RWPE1 (cell line): Measurements from ENCODE around the gene RFC2.
A peak's percentile ranks its signal among the peaks of the same experiment; 100 is the strongest.

Source experiments
- CTCF ChIA-PET: fragments of 350-600 bp; sonication (Branson Sonifier 250); formaldehyde crosslinking; extraction: SDS; loops from one replicate; lab custom pipeline; 2021; lab: Yijun Ruan, JAX
- POLR2A ChIA-PET: fragments of 400-600 bp; formaldehyde crosslinking; extraction: SDS; loops from one replicate; lab custom pipeline; 2020; ENCODE audit warnings: antibody characterized with exemption; ENCODE audit not compliant: low non-redundant PET; lab: Yijun Ruan, JAX
- DNase-seq: peaks from one replicate; pipeline ENCODE4 v3.0.0; 2012; ENCODE audit warnings: low spot score
- H3K27ac ChIP-seq: fragments of 450-650 bp; 2 replicates; pipeline ENCODE4 v1.5.1; 2017
- TF ChIP-seq, protein P1 (sequence below): fragments of 450-650 bp; conservative IDR thresholded peaks from 2 replicates; pipeline ENCODE4 v1.5.1; 2017; ENCODE audit warnings: low read depth, mild to moderate bottlenecking

The RFC2 gene

DNA sequence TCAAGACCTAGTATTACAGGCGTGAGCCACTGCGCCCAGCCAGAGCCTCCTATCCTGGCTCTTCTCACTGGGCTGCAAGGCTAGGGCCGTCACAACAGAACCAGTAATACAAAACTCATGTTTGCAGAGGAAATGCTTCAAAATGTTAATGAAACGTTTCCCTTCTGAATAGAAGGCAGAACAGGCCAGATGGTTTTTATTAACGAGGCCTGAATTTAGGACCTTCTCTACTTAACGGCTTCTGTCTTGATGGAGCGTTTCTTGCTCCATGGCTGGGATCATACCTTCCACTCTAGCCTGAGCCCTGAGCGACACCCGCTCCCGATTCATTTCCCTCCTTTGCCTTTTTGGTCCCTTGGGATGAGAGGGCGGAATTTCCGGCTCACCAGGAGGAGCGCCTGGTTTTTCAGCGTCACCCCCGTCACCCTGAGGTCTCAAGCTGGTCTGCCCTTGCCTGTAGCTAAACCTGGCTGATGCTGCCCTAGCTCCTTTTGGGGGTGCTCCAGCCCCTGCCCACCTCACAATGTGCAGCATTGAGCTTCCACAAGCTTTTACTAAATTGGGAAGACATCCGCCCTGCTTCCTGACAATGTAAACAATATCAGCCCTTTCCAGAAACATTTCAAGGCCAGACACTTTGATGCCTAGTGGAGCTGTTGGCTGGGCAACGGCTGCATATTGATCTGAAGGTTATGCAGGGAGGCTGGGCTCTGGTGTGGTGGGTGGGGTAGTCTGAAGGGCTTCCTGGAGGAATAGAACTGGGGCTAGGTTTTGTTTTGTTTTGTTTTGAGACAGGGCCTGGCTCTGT is 40.2 kb upstream of the RFC2 start:
- no peak for DNase-seq

DNA sequence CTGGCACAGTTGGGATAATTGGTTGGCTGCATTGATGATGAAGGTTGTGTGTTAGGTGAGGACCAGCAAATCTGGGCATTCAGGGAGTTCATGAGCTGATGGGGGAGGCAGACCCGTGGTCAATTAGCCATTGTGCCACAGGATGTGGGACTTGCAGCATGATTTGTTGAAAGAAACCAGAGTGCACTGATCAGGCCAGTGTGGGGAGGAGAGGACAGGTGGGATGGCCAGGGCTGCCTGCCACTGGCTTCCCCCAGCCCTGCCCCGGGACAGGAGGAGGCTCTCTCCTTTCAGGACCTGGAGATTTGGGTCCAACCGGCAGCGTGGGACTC is 39.3 kb upstream of the RFC2 start:
- POLR2A ChIA-PET, result no interaction called here
- CTCF ChIA-PET, result no interaction called here
- no peak for DNase-seq
- peak overlapping the region; percentile 70 for H3K27ac ChIP-seq
- TF ChIP-seq, protein P1, sequence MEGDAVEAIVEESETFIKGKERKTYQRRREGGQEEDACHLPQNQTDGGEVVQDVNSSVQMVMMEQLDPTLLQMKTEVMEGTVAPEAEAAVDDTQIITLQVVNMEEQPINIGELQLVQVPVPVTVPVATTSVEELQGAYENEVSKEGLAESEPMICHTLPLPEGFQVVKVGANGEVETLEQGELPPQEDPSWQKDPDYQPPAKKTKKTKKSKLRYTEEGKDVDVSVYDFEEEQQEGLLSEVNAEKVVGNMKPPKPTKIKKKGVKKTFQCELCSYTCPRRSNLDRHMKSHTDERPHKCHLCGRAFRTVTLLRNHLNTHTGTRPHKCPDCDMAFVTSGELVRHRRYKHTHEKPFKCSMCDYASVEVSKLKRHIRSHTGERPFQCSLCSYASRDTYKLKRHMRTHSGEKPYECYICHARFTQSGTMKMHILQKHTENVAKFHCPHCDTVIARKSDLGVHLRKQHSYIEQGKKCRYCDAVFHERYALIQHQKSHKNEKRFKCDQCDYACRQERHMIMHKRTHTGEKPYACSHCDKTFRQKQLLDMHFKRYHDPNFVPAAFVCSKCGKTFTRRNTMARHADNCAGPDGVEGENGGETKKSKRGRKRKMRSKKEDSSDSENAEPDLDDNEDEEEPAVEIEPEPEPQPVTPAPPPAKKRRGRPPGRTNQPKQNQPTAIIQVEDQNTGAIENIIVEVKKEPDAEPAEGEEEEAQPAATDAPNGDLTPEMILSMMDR, result no peak

More for the DNA sequence above, 40.2 kb upstream of the RFC2 start:
- peak overlapping the region; percentile 3; the same call in 1 of the 2 replicates for H3K27ac ChIP-seq
- CTCF ChIA-PET, result interaction anchor here (0.5 to 0.7 kb wide), 2 partner anchors 9 to 87 kb away, joined by 4 to 5 read pairs; no protein-coding TSS in a partner anchor
- POLR2A ChIA-PET, result no interaction called here
- TF ChIP-seq, protein P1, result no peak

DNA sequence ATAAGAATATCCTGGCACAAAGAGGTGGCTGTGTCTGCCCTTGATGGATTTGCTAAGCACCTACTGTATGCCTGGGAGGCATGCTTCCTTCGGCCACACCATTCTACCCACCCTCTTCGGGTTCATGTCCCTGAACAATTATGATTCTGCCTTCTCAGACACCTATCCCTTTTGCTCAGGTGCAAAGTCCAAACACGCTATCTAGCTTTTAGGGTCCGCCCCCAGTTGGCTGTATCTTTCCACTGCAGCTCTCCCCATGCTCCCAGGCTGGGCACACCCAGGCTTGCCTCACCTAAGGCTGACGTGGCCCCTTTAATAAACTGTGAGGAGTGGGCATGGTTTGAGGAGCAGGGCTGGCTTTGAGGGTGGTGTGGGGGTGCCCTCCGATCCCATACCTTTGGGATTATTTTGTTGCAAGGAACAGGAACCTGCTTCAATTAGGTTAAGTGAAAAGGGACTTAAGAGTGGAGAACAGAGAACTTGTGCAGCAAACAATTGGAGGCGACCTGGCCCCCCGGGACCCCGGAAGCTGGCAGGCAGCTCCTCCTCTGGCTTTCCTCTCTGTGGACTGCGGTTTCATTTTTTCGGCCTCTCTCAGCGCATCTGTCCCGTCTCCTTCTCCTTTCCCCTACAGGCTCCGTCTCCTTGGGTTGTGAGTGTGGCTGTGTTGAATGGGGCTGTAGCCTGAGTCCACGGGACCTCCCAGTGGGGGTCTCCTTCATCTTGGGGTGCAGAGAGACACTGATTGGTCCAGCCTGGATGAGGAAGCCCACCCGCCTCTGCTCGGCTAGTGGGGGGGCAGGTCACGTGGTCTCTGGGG is 38.8 kb upstream of the RFC2 start:
- peak overlapping the region; percentile 70 for H3K27ac ChIP-seq
- ChIA-PET CTCF (interaction anchor here (0.6 kb wide), 2 partner anchors 84 to 86 kb away, joined by 4 to 6 read pairs; no protein-coding TSS in a partner anchor), POLR2A (no interaction called here)
- DNase-seq, result no peak
- TF ChIP-seq, protein P1, result no peak

DNA sequence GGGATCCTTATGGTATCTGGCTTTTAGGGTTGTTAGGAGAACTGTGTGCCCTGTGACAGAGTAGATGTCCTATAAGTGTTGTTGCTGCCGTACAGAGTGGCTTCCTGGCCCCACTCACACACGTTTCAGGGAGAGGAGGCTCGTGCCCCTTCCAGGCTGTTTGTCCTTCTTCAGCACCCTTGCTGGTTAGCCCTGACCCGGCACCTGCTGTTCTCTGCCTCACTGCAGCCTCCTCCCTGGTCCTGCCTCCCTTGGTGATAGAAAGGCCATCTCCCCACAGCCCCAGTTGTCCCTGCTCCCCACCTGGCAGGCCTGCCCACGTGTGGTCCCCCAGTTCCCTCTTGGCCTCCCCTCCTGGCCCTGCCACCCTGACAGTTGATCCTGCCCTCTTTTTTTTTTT is 37.3 kb upstream of the RFC2 start:
- no peak for DNase-seq
- peak overlapping the region; percentile 70 for H3K27ac ChIP-seq
- TF ChIP-seq, protein P1, result no peak
- POLR2A ChIA-PET, result no interaction called here
- CTCF ChIA-PET, result no interaction called here

DNA sequence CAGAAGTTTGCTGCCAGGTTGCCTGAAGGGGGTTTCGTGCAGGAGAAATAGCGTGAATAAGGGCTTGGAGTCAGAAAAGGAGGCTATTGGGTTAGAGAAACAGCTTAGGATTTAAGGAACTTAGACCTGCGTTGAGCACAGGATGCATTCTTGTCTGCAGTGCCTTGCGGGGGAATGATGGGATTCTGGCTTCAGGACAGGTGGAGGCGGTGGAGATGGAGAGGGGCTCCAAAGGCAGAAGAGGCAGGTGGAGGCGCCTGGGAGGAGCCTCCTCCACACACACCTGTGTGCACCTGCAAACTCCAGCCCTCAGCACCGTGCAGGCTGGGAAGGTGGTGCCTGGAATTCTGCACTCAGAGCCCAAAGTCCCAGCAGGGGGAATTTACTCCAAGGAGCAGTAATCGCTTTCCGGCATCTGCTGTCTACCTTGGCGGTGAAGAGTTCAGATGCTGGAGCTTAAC is 36.8 kb upstream of the RFC2 start:
- DNase-seq, result no peak
- peak overlapping the region; percentile 70 for H3K27ac ChIP-seq
- POLR2A ChIA-PET, result no interaction called here
- CTCF ChIA-PET, result interaction anchor here (1.2 to 1.6 kb wide), 2 partner anchors 85 to 110 kb away, joined by 3 to 8 read pairs; no protein-coding TSS in a partner anchor
- TF ChIP-seq, protein P1, result no peak

DNA sequence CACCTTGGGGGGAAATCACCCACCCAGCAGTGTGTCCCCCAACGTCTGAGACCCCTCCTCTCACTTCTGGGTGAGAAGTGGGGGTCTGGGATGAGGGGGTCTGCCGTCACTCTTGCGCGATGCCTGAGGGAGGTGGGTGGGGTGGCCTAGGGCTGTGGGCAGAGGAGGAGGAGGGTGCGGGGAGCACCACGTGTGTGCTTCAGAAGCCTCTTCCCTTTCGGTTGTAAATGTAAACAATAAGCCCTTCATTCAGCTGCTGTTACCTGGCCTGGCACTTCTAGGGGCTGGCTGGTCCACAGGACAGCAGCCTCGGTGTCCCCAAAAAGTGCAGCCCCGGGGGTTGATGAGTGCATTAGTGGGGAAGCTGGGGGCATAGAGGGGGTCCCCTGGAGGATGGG is 36.4 kb upstream of the RFC2 start:
- TF ChIP-seq, protein P1, result no peak
- DNase-seq, result no peak
- peak overlapping the region; percentile 70 for H3K27ac ChIP-seq
- ChIA-PET CTCF (interaction anchor here (0.6 to 1.6 kb wide), 4 partner anchors 15 to 111 kb away, joined by 3 to 8 read pairs (median 3); no protein-coding TSS in a partner anchor), POLR2A (no interaction called here)
